ENCODE measurements around the gene PIK3CA.
"Not testable (repeated sequence)": the region's sequence is repeated elsewhere in the genome, so short reads cannot be mapped to it uniquely, and the experiment has no call there.

PIK3CA gene

GRCh38 chr3:179233043-179233442 lies 84.9 kb downstream of the PIK3CA start:
- in situ Hi-C loops (cut with MboI; ENCODE audit: low pct_unique_long_range_greater_than_20kb, low sequenced_read_pairs, unreplicated experiment), result no loop called here
- no peak for DNase-seq (ENCODE audit: low spot score)
- no peak for TF ChIP-seq CTCF (IDR thresholded peaks at IDR 0.05; ENCODE audit: extremely low read depth, insufficient read depth, missing control alignments)

GRCh38 chr3:179234199-179234598 lies 86.0 kb downstream of the PIK3CA start:
- no peak for TF ChIP-seq CTCF (IDR thresholded peaks at IDR 0.05; ENCODE audit: extremely low read depth, insufficient read depth, missing control alignments)
- in situ Hi-C loops (cut with MboI; ENCODE audit: low pct_unique_long_range_greater_than_20kb, low sequenced_read_pairs, unreplicated experiment), result no loop called here
- DNase-seq (ENCODE audit: low spot score), result no peak

- TF ChIP-seq CTCF (IDR thresholded peaks at IDR 0.05; ENCODE audit: extremely low read depth, insufficient read depth, missing control alignments), result no peak
- in situ Hi-C loops (cut with MboI; ENCODE audit: low pct_unique_long_range_greater_than_20kb, low sequenced_read_pairs, unreplicated experiment), result no loop called here
- DNase-seq (ENCODE audit: low spot score), result no peak
These were observed 88.6 kb downstream of the PIK3CA start for GRCh38 chr3:179236669-179237301.

GRCh38 chr3:179240299-179240698 lies 92.1 kb downstream of the PIK3CA start:
- DNase-seq (ENCODE audit: low spot score); in situ Hi-C loops (cut with MboI; ENCODE audit: low pct_unique_long_range_greater_than_20kb, low sequenced_read_pairs, unreplicated experiment): not testable (repeated sequence)

GRCh38 chr3:179242859-179243258 lies 94.7 kb downstream of the PIK3CA start:
- in situ Hi-C loops (cut with MboI; ENCODE audit: low pct_unique_long_range_greater_than_20kb, low sequenced_read_pairs, unreplicated experiment), result not testable (repeated sequence)

GRCh38 chr3:179244878-179245277 lies 96.7 kb downstream of the PIK3CA start:
- in situ Hi-C loops (cut with MboI; ENCODE audit: low pct_unique_long_range_greater_than_20kb, low sequenced_read_pairs, unreplicated experiment), result no loop called here
- no peak for TF ChIP-seq CTCF (IDR thresholded peaks at IDR 0.05; ENCODE audit: extremely low read depth, insufficient read depth, missing control alignments)
- DNase-seq (ENCODE audit: low spot score), result no peak

More at GRCh38 chr3:179242859-179243258, 94.7 kb downstream of the PIK3CA start:
- not testable (repeated sequence) for DNase-seq (ENCODE audit: low spot score)

- in situ Hi-C loops (cut with MboI; ENCODE audit: low pct_unique_long_range_greater_than_20kb, low sequenced_read_pairs, unreplicated experiment), result no loop called here
- no peak for TF ChIP-seq CTCF (IDR thresholded peaks at IDR 0.05; ENCODE audit: extremely low read depth, insufficient read depth, missing control alignments)
- no peak for DNase-seq (ENCODE audit: low spot score)
These were observed 99.3 kb downstream of the PIK3CA start for GRCh38 chr3:179247289-179248015.
